ENCODE results near the gene LHPP. TPM values are rescaled to one million over a fixed set of nuclear protein-coding genes. Genes with fewer than 3 reads are reported as not detected.

The LHPP gene
- total RNA-seq, 1 experiment from 2014 or later = 24.7 TPM

DNA sequence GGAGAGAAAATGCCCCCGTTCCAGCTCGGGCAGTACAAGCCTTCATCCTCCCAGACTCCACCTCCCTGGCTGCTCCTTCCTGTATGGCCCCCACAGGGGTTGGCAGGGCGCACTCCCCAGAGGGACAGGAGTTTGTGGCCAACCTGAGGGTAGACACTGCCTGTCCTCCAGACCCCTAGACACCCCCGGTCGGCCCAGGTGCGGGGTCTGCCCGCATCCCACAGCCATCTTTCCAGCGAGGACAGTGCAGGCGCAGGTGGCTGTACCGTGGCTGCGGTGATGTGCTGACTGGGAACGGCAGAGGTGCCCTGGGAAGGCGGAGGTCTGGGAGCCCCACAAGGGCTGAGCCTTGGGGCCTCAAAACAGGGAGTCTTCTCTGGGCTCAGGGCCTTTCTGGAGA is 81.5 kb downstream of the LHPP start:
- H3K27me3 ChIP-seq (ENCODE audit: insufficient read depth, low read depth) = no peaks in the 10 kb centered on the region
- no peak for DNase-seq
- H3K4me1 ChIP-seq (replicated peaks; ENCODE audit: insufficient read depth) = no peaks in the 10 kb centered on the region
- H3K79me2 ChIP-seq (ENCODE audit: low read depth) = no peaks in the 10 kb centered on the region
- no peaks in the 10 kb centered on the region for H3K9me2 ChIP-seq (ENCODE audit: insufficient read depth)
- no peaks in the 10 kb centered on the region for H3F3A ChIP-seq (ENCODE audit: insufficient read depth, low read depth)
- no peak overlapping the region for H2AFZ ChIP-seq
- H3K4me3 ChIP-seq = no peak overlapping the region
- no peaks in the 10 kb centered on the region for H4K20me1 ChIP-seq (ENCODE audit: insufficient read depth)
- H3K9me3 ChIP-seq (ENCODE audit: insufficient read depth, low read depth) = no peaks in the 10 kb centered on the region
- no peaks in the 10 kb centered on the region for H3K36me3 ChIP-seq (ENCODE audit: low read depth)
- ChIA-PET POLR2A (ENCODE audit: unreplicated experiment) (no interaction called here), CTCF (no interaction called here)
- intact Hi-C loops (cut with micrococcal nuclease; ENCODE audit: unreplicated experiment) = no loop called here
- no TSS peak for BruUV-seq (replicated peaks)
- no peak overlapping the region for H3K27ac ChIP-seq
- no peak overlapping the region for H3K4me2 ChIP-seq
- TF ChIP-seq, protein P1, sequence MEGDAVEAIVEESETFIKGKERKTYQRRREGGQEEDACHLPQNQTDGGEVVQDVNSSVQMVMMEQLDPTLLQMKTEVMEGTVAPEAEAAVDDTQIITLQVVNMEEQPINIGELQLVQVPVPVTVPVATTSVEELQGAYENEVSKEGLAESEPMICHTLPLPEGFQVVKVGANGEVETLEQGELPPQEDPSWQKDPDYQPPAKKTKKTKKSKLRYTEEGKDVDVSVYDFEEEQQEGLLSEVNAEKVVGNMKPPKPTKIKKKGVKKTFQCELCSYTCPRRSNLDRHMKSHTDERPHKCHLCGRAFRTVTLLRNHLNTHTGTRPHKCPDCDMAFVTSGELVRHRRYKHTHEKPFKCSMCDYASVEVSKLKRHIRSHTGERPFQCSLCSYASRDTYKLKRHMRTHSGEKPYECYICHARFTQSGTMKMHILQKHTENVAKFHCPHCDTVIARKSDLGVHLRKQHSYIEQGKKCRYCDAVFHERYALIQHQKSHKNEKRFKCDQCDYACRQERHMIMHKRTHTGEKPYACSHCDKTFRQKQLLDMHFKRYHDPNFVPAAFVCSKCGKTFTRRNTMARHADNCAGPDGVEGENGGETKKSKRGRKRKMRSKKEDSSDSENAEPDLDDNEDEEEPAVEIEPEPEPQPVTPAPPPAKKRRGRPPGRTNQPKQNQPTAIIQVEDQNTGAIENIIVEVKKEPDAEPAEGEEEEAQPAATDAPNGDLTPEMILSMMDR (conservative IDR thresholded peaks at IDR 0.05) = no peak
- no peak for TF ChIP-seq EZH2 (IDR thresholded peaks at IDR 0.05; ENCODE audit: low read depth)

DNA sequence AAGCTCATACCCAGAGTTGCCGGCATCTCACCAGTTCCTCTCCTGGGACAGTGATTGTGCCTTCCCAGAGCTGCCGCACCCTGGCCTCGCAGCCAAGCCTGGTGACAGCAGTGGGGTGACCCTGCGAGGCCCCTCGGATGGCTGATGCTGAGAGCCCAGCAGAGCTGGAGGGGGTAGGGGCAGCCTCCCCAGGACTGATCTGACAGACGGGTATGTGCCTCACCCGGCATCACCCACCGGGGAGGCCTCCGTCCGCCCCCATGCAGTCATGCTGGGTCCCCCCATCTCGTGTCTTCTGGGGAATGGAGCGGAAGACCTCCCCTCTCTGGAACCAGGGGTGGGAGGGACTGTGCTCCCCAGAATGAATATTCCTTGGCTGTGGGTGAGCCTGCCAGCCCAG is 82.3 kb downstream of the LHPP start:
- no peak overlapping the region for H3K27ac ChIP-seq
- H3K4me2 ChIP-seq = no peak overlapping the region
- no peaks in the 10 kb centered on the region for H3K4me1 ChIP-seq (replicated peaks; ENCODE audit: insufficient read depth)
- intact Hi-C loops (cut with micrococcal nuclease; ENCODE audit: unreplicated experiment) = no loop called here
- H4K20me1 ChIP-seq (ENCODE audit: insufficient read depth) = no peaks in the 10 kb centered on the region
- H3K79me2 ChIP-seq (ENCODE audit: low read depth) = no peaks in the 10 kb centered on the region
- H3K4me3 ChIP-seq = no peak overlapping the region
- H3K9me2 ChIP-seq (ENCODE audit: insufficient read depth) = no peaks in the 10 kb centered on the region
- no peak for TF ChIP-seq EZH2 (IDR thresholded peaks at IDR 0.05; ENCODE audit: low read depth)
- TF ChIP-seq, protein P1 (conservative IDR thresholded peaks at IDR 0.05) = no peak
- ChIA-PET CTCF (no interaction called here), POLR2A (ENCODE audit: unreplicated experiment) (interaction anchor here (0.6 kb wide), 1 partner anchor 518 kb away, joined by 3 read pairs; no protein-coding TSS in a partner anchor)
- DNase-seq = no peak
- no TSS peak for BruUV-seq (replicated peaks)
- H3F3A ChIP-seq (ENCODE audit: insufficient read depth, low read depth) = no peaks in the 10 kb centered on the region
- no peaks in the 10 kb centered on the region for H3K36me3 ChIP-seq (ENCODE audit: low read depth)
- no peaks in the 10 kb centered on the region for H3K27me3 ChIP-seq (ENCODE audit: insufficient read depth, low read depth)
- H2AFZ ChIP-seq = no peak overlapping the region
- no peaks in the 10 kb centered on the region for H3K9me3 ChIP-seq (ENCODE audit: insufficient read depth, low read depth)

DNA sequence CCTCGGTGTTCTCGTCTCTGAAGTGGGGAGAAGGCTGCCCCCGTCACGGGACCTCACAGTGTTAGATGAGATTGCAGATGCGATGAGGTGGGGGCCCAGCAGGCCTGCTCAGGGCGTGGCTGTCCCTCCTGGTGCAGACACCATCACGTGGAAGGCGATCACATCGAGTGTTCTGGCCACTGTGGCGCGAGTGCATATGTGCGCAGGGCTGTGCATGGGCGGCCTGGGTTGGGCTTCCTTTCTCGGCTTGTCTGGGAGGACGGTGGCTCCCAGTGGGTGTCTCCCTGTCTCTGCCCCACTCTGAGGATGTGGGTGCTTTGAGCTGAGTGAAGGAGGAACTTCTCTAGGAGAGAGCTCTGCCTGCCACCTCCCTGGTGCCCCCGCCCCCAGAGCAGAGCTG is 83.1 kb downstream of the LHPP start:
- CTCF ChIA-PET = no interaction called here
- POLR2A ChIA-PET (ENCODE audit: unreplicated experiment) = no interaction called here

More for the DNA sequence above, 83.1 kb downstream of the LHPP start:
- DNase-seq = no peak
- Histone ChIP-seq H3K9me3 (ENCODE audit: insufficient read depth, low read depth) (no peaks in the 10 kb centered on the region), H3K4me1 (replicated peaks; ENCODE audit: insufficient read depth) (no peaks in the 10 kb centered on the region), H4K20me1 (ENCODE audit: insufficient read depth) (no peaks in the 10 kb centered on the region), H3K4me2 (no peak overlapping the region), H2AFZ (no peak overlapping the region), H3K27me3 (ENCODE audit: insufficient read depth, low read depth) (no peaks in the 10 kb centered on the region), H3K27ac (no peak overlapping the region), H3K36me3 (ENCODE audit: low read depth) (no peaks in the 10 kb centered on the region), H3K4me3 (no peak overlapping the region), H3K9me2 (ENCODE audit: insufficient read depth) (no peaks in the 10 kb centered on the region), H3F3A (ENCODE audit: insufficient read depth, low read depth) (no peaks in the 10 kb centered on the region), H3K79me2 (ENCODE audit: low read depth) (no peaks in the 10 kb centered on the region)
- no TSS peak for BruUV-seq (replicated peaks)
- intact Hi-C loops (cut with micrococcal nuclease; ENCODE audit: unreplicated experiment) = no loop called here
- TF ChIP-seq EZH2 (IDR thresholded peaks at IDR 0.05; ENCODE audit: low read depth) = no peak
